Liver (tissue), 3 donors: ENCODE results near the gene CSN2.

Experiments
- CTCF ChIP-seq: fragments of 150-350 bp; IDR thresholded peaks from 2 replicates; pipeline ENCODE4 v1.5.1; 2017; ENCODE audit warnings: improper control_type of control experiment, low read depth, low read length; ENCODE audit not compliant: missing input control
- EGR1 ChIP-seq, 2 donors: IDR thresholded peaks; 2 replicates each; pipeline ENCODE4 v1.6.1; 2016 to 2018; ENCODE audit warnings: antibody characterized with exemption in 2 of 2, low read depth in 2 of 2
- FOXA2 ChIP-seq: IDR thresholded peaks from 2 replicates; pipeline ENCODE4 v1.6.1; 2016; ENCODE audit warnings: antibody characterized with exemption
- GABPA ChIP-seq, 2 donors: IDR thresholded peaks in 1 of 2; conservative IDR thresholded peaks in 1 of 2; 2 replicates each; pipeline ENCODE4 v1.6.1; 2016; ENCODE audit warnings: antibody characterized with exemption in 2 of 2, mild to moderate bottlenecking in 1 of 2, moderate library complexity in 1 of 2
- HNF4A ChIP-seq, 2 donors: conservative IDR thresholded peaks; 2 replicates each; pipeline ENCODE4 v1.6.1; 2016; ENCODE audit warnings: antibody characterized with exemption in 2 of 2, mild to moderate bottlenecking in 2 of 2
- MAX ChIP-seq: IDR thresholded peaks from 2 replicates; pipeline ENCODE4 v1.6.1; 2016; ENCODE audit warnings: antibody characterized with exemption
- RAD21 ChIP-seq, 2 donors: IDR thresholded peaks; 2 replicates each; pipeline ENCODE4 v1.6.1; 2016; ENCODE audit warnings: antibody characterized with exemption in 2 of 2, mild to moderate bottlenecking in 2 of 2
- REST ChIP-seq: IDR thresholded peaks from 2 replicates; pipeline ENCODE4 v1.6.1; 2016; ENCODE audit warnings: antibody characterized with exemption, mild to moderate bottlenecking
- SP1 ChIP-seq: IDR thresholded peaks from 2 replicates; pipeline ENCODE4 v1.6.1; 2018; ENCODE audit warnings: antibody characterized with exemption, mild to moderate bottlenecking
- TAF1 ChIP-seq: conservative IDR thresholded peaks from 2 replicates; pipeline ENCODE4 v1.6.1; 2016; ENCODE audit warnings: antibody characterized with exemption, mild to moderate bottlenecking
- YY1 ChIP-seq: IDR thresholded peaks from 2 replicates; pipeline ENCODE4 v1.6.1; 2016; ENCODE audit warnings: antibody characterized with exemption, mild to moderate bottlenecking
- TF ChIP-seq, protein P1 (sequence below): IDR thresholded peaks from 2 replicates; pipeline ENCODE4 v1.6.1; 2016; ENCODE audit warnings: antibody characterized with exemption
- TF ChIP-seq, protein P2 (sequence below): IDR thresholded peaks from 2 replicates; pipeline ENCODE4 v1.6.1; 2016; ENCODE audit warnings: antibody characterized with exemption
- donor health status: healthy.
- donor health status: healthy.

- TF ChIP-seq CTCF (no peak), MAX (no peak), TAF1 (no peak), REST (no peak), RAD21 (IDR thresholded peaks at IDR 0.05) (no peak), YY1 (no peak), EGR1 (IDR thresholded peaks at IDR 0.05; ENCODE audit: low read depth in 2 of 2) (no peak), GABPA (IDR thresholded peaks at IDR 0.05 in 1 of 2, conservative IDR thresholded peaks at IDR 0.05 in 1 of 2) (no peak), SP1 (no peak), FOXA2 (no peak), HNF4A (conservative IDR thresholded peaks at IDR 0.05) (no peak)
- TF ChIP-seq, protein P1, sequence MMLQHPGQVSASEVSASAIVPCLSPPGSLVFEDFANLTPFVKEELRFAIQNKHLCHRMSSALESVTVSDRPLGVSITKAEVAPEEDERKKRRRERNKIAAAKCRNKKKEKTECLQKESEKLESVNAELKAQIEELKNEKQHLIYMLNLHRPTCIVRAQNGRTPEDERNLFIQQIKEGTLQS = no peak
- TF ChIP-seq, protein P2, sequence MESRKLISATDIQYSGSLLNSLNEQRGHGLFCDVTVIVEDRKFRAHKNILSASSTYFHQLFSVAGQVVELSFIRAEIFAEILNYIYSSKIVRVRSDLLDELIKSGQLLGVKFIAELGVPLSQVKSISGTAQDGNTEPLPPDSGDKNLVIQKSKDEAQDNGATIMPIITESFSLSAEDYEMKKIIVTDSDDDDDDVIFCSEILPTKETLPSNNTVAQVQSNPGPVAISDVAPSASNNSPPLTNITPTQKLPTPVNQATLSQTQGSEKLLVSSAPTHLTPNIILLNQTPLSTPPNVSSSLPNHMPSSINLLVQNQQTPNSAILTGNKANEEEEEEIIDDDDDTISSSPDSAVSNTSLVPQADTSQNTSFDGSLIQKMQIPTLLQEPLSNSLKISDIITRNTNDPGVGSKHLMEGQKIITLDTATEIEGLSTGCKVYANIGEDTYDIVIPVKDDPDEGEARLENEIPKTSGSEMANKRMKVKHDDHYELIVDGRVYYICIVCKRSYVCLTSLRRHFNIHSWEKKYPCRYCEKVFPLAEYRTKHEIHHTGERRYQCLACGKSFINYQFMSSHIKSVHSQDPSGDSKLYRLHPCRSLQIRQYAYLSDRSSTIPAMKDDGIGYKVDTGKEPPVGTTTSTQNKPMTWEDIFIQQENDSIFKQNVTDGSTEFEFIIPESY = no peak
These were observed 29.3 kb upstream of the CSN2 start for GRCh38 chr4:69994782-69995181.
